CD4-positive, alpha-beta T cell treated with Interleukin-15 for 1 hour (primary cell): ENCODE data around the gene BRD8.

Experiments
- DNase-seq: peaks from one replicate; pipeline ENCODE4 v3.0.0-alpha.2; 2020

The BRD8 gene

DNA sequence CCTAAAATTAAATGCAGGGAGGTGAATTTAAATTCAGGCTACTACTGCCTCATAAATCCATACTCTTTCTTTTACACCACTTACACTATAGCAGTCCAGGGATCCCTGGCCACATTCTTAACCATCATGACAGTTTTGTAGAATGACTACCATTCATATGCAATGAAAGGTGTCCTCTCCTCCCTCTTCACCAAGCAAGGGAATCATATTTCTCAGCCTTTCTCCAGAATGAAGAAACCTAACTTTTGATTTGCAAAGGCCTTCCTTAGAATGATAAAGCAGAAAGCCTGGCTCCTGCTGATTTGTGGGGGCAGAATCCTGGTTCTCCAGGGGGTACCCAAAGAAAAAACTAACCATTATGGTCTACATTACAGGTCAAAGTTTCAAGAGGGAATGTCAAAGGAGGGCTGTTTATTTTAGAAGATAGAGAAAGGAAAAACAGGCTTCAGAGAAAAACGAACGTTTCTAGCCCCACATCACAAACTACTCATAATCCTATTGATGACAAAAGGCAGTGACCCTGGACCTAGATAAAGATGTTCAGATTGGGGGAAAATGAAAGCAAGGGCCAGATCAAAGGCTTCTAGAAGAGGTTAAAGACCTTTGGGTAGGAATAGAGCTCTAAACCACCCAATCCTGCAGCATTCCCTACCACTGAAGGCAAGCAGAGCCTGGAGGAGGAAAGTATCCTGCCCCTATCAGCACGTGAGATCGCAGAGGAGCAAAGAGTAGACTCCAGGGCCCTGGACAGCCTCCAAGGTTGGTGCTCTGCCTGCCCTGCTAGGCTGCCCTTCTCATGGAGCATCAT lies 83.1 kb downstream of the BRD8 start:
- DNase-seq = no peak

- DNase-seq = no peak
These were observed 85.4 kb downstream of the BRD8 start for GRCh38 chr5:138093036-138093435.

DNA sequence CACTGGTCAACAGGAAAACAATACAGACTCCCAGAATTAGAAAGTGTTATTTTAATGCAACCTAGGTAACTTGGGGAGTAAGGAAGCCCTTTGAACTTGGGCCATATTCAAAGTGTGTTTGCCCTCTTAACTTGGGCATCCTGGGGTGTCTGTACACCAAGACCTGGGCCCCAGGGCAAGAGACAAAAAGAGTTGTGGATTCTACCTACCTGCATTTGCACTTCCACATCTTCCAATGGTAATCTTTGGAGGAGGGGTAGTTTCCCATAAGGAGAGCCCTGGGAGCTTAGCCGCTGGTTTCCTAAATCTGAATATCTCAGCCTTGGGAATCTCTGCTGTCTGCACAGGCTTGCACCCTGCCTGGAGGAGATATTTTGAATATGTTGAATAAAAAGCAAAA lies 86.1 kb downstream of the BRD8 start:
- no peak for DNase-seq

GRCh38 chr5:138091685-138092084 lies 86.7 kb downstream of the BRD8 start:
- no peak for DNase-seq
